Stimulated activated CD4-positive, alpha-beta T cell treated with anti-CD3 and anti-CD28 coated beads, Interleukin-15, amount 100 ng/mL, for 1 hour (primary cell): Measurements from ENCODE around the gene PRRX2.

Experiments used
- DNase-seq, 2 donors: peaks; one replicate each; pipeline ENCODE4 v3.0.0-alpha.2; 2020; ENCODE audit warnings: low read depth in 1 of 2, low spot score in 1 of 2

PRRX2 gene

GRCh38 chr9:129677456-129677855 lies 12.0 kb downstream of the PRRX2 start:
- no peak for DNase-seq

- no peak for DNase-seq
Measured at GRCh38 chr9:129678844-129679243, 13.4 kb downstream of the PRRX2 start.

GRCh38 chr9:129679537-129679936 lies 14.1 kb downstream of the PRRX2 start:
- DNase-seq, result no peak

GRCh38 chr9:129681924-129682323 lies 16.5 kb downstream of the PRRX2 start:
- no peak for DNase-seq

GRCh38 chr9:129682381-129682780 lies 16.9 kb downstream of the PRRX2 start:
- no peak for DNase-seq

- DNase-seq, result no peak
Measured at GRCh38 chr9:129685220-129685932, 19.9 kb downstream of the PRRX2 start.

- DNase-seq, result no peak
Measured at GRCh38 chr9:129685933-129686259, 20.4 kb downstream of the PRRX2 start.

GRCh38 chr9:129686736-129687135 lies 21.3 kb downstream of the PRRX2 start:
- no peak for DNase-seq

- DNase-seq, result no peak
Measured at GRCh38 chr9:129687391-129687790, 21.9 kb downstream of the PRRX2 start.

GRCh38 chr9:129688285-129689043 lies 23.0 kb downstream of the PRRX2 start:
- no peak for DNase-seq

- no peak for DNase-seq
Measured at GRCh38 chr9:129692534-129692933, 27.1 kb downstream of the PRRX2 start.

- DNase-seq, result no peak
Measured at GRCh38 chr9:129693741-129694140, 28.3 kb downstream of the PRRX2 start.

GRCh38 chr9:129694243-129694646 lies 28.8 kb downstream of the PRRX2 start:
- DNase-seq, result no peak

- DNase-seq, result no peak
Measured at GRCh38 chr9:129695870-129696269, 30.4 kb downstream of the PRRX2 start.

- DNase-seq, result no peak
Measured at GRCh38 chr9:129696944-129697655, 31.7 kb downstream of the PRRX2 start.

GRCh38 chr9:129697656-129698253 lies 32.3 kb downstream of the PRRX2 start:
- DNase-seq, result peak in 1 of 2 donors; percentile 52

GRCh38 chr9:129698254-129698757 lies 32.9 kb downstream of the PRRX2 start:
- no peak for DNase-seq

- DNase-seq, result no peak
Measured at GRCh38 chr9:129701054-129701453, 35.6 kb downstream of the PRRX2 start.

GRCh38 chr9:129701549-129701948 lies 36.1 kb downstream of the PRRX2 start:
- DNase-seq, result no peak

- DNase-seq, result no peak
Measured at GRCh38 chr9:129702589-129703520, 37.4 kb downstream of the PRRX2 start.
